ENCODE results near the gene BHLHE40.

The BHLHE40 gene

DNA sequence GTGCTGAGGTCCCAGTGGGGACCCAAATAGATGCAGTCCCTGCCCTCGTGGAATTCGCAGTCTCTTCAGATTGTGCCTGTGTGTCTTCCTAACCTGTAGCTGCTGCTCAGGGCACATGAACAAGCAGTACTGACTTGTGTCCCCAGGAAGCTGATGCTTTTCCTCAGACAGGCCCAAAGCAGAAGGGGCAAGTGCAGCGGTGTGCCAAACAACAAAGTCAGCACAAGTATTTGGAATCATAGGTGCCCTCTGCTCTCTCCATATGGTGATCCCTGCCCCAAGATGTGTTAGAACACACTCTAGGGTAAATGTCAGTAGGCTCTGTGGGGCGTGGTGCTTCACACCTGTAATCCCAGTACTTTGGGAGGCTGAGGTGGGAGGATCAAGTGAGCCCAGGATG is 21.9 kb downstream of the BHLHE40 start:
- TF ChIP-seq, protein P1, sequence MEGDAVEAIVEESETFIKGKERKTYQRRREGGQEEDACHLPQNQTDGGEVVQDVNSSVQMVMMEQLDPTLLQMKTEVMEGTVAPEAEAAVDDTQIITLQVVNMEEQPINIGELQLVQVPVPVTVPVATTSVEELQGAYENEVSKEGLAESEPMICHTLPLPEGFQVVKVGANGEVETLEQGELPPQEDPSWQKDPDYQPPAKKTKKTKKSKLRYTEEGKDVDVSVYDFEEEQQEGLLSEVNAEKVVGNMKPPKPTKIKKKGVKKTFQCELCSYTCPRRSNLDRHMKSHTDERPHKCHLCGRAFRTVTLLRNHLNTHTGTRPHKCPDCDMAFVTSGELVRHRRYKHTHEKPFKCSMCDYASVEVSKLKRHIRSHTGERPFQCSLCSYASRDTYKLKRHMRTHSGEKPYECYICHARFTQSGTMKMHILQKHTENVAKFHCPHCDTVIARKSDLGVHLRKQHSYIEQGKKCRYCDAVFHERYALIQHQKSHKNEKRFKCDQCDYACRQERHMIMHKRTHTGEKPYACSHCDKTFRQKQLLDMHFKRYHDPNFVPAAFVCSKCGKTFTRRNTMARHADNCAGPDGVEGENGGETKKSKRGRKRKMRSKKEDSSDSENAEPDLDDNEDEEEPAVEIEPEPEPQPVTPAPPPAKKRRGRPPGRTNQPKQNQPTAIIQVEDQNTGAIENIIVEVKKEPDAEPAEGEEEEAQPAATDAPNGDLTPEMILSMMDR (IDR thresholded peaks at IDR 0.05; ENCODE audit: low read depth, low read length, missing control alignments) = no peak
- no peak for DNase-seq (ENCODE audit: extremely low read depth, low read depth)
- no peak overlapping the region for H3K4me3 ChIP-seq (replicated peaks; ENCODE audit: low read depth, low read length)

DNA sequence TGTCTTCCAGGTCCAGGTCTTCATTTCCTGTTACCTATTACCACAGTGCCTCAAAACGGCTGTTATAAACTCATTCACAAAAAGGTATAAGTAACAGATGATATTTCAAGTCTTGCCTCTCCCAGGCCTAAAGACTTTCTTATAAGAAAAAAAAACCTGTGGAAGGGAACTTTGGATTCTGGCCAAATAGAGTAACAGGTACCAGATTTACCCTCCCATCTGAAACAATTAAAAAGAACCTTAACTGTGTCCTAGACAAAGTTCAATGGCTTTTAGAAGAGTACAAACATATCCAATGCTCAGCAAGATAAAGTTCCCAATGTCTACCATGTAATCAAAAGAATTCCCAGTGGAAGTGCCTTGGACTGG is 22.6 kb downstream of the BHLHE40 start:
- DNase-seq (ENCODE audit: extremely low read depth, low read depth) = no peak
- TF ChIP-seq, protein P1 (IDR thresholded peaks at IDR 0.05; ENCODE audit: low read depth, low read length, missing control alignments) = no peak
- no peak overlapping the region for H3K4me3 ChIP-seq (replicated peaks; ENCODE audit: low read depth, low read length)

DNA sequence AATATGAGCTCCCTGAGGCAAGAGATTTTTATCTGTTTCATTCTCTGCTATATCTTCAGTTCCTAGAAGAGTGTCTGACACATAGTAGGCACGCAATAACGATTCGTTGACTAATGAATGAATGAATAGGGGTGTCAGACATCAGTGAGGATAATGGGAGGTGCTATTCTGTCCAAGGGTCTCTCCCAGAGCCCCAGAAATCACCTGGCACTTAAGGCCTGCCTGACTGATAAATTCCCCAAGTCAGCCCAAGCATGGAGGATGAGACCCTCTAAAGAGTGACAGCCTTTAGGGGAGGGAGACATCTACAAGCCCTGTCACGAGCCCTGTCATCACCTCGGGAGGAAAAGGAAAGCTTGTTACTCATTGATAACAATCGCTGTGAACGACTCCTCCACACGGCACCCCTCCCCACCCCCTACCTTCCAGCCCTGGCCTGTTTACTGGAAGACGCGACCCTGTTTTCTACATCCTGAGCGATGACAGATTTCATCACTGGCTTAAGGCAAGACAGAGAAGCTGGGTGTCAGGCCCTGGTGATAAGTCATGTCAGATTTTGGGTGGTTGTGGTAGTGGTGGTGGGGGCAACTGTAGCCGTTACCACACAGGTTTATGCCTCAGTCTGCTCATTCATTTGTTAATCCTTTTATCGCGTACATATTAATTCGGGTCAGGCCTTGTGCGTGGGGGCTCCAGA is 23.1 kb downstream of the BHLHE40 start:
- no peak overlapping the region for H3K4me3 ChIP-seq (replicated peaks; ENCODE audit: low read depth, low read length)
- TF ChIP-seq, protein P1 (IDR thresholded peaks at IDR 0.05; ENCODE audit: low read depth, low read length, missing control alignments) = no peak
- DNase-seq (ENCODE audit: extremely low read depth, low read depth) = no peak

DNA sequence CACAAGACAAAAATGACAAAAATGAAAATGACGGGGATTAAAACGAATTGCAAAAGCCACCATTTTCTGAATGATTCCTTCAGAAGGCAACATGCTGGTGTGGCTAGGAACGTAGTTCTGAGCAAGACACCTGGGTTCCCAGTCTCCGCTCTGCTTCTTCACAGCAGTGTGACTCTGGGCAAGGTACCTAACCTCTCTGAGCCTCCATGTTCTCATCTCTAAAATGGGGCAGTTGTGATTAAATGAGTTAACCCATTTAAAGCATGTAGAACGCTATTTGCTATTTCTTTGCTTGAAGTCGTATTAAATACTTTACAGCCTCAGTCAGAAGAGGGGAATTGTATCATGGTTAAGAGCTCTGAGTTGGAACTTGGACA is 23.6 kb downstream of the BHLHE40 start:
- TF ChIP-seq, protein P1 (IDR thresholded peaks at IDR 0.05; ENCODE audit: low read depth, low read length, missing control alignments) = no peak

DNA sequence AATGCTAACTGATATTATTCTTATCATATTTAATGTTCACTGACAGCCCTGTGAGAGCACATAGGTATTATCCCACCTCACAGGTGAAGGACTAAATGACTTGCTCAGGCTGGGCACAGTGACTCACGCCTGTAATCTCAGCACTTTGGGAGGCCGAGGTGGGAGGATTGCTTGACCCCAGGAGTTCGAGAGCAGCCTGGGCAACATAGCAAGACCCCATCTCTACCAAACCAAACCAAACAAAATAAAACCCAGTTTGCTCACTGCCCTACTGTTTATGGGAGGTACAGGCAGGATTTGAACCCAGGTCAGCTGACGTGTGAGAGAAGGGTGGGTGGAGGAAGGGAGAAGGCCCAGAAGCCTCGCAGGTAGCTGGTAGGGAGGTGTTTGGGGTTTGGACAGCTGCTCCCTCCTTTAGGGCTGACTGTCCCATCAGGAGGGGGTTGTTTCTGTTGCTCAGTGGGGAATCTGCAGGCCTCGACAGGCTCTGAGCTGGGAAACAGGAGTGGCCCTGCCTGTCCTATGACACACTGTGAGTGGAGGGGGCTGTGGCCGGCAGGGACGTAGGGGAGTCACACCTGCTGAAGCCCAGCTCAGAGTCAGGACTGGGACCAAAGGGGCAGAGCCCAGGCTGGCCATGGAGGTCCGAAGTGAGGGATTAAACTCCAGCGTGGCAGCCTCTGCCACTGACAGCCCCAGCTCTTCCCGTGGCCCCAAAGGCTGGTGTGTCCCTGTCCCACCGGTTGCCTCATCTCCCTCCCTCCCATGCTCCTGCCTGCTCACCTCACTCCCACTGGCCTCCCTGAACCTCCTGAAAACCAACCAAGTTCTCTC is 25.3 kb downstream of the BHLHE40 start:
- TF ChIP-seq, protein P1 (IDR thresholded peaks at IDR 0.05; ENCODE audit: low read depth, low read length, missing control alignments) = no peak
- no peak overlapping the region for H3K4me3 ChIP-seq (replicated peaks; ENCODE audit: low read depth, low read length)
- no peak for DNase-seq (ENCODE audit: extremely low read depth, low read depth)

More for the DNA sequence above, 23.6 kb downstream of the BHLHE40 start:
- no peak for DNase-seq (ENCODE audit: extremely low read depth, low read depth)
- no peak overlapping the region for H3K4me3 ChIP-seq (replicated peaks; ENCODE audit: low read depth, low read length)

DNA sequence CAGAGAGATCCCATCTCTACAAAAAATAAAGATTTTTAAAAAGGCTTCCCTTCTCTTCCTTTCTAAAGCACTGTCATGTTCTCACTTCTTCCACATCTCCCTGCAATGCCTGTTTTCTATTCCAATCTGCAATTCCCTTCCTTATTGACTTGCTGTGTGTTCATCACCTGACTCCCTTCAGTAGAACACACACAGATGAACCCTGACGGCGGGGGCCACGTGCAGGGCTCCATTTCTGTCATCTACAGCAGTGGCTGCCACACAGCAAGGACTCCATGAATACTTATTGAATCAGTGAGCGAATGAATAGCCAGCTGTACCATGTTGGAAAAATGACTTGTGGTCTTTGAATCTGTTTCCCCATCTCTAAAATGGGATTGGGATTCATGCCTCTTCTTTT is 26.1 kb downstream of the BHLHE40 start:
- no peak overlapping the region for H3K4me3 ChIP-seq (replicated peaks; ENCODE audit: low read depth, low read length)
- no peak for DNase-seq (ENCODE audit: extremely low read depth, low read depth)
- TF ChIP-seq, protein P1 (IDR thresholded peaks at IDR 0.05; ENCODE audit: low read depth, low read length, missing control alignments) = no peak
